ENCODE results near the gene MBOAT2.

- no peak for TF ChIP-seq CTCF (IDR thresholded peaks at IDR 0.05 in 4 of 5, conservative IDR thresholded peaks at IDR 0.05 in 1 of 5)
- no peak for TF ChIP-seq POLR2A (IDR thresholded peaks at IDR 0.05)
Observed at GRCh38 chr2:8993902-8994278, 9.6 kb downstream of the MBOAT2 start.
